Stimulated activated CD4-positive, alpha-beta T cell treated with anti-CD3 and anti-CD28 coated beads, Interleukin-1b, Interleukin-23, amount 100 ng/mL, for 1 hour (primary cell): Measurements from ENCODE around the gene VLDLR.

Experiments used
- DNase-seq, 2 donors: peaks; one replicate each; pipeline ENCODE4 v3.0.0-alpha.2; 2020; ENCODE audit warnings: low read depth in 2 of 2

The VLDLR gene

GRCh38 chr9:2621722-2622460 lies at the start of gene VLDLR:
VLDLR (plus strand) TSS chr9:2621787; CDS start chr9:2622190, 403 bp downstream.
- no peak for DNase-seq

GRCh38 chr9:2574203-2574602 lies 47.4 kb upstream of the VLDLR start:
- no peak for DNase-seq

GRCh38 chr9:2576631-2577030 lies 45.0 kb upstream of the VLDLR start:
- no peak for DNase-seq

- DNase-seq = no peak
Measured at GRCh38 chr9:2583308-2584013, 38.1 kb upstream of the VLDLR start.

GRCh38 chr9:2591967-2592366 lies 29.6 kb upstream of the VLDLR start:
- DNase-seq = no peak

GRCh38 chr9:2593744-2594143 lies 27.8 kb upstream of the VLDLR start:
- no peak for DNase-seq

GRCh38 chr9:2595973-2596372 lies 25.6 kb upstream of the VLDLR start:
- no peak for DNase-seq

GRCh38 chr9:2597483-2597882 lies 24.1 kb upstream of the VLDLR start:
- DNase-seq = no peak

- no peak for DNase-seq
Measured at GRCh38 chr9:2599896-2600295, 21.7 kb upstream of the VLDLR start.

- DNase-seq = no peak
Measured at GRCh38 chr9:2600307-2600706, 21.3 kb upstream of the VLDLR start.

GRCh38 chr9:2601785-2602378 lies 19.7 kb upstream of the VLDLR start:
- no peak for DNase-seq

GRCh38 chr9:2602704-2603116 lies 18.9 kb upstream of the VLDLR start:
- DNase-seq = no peak

- no peak for DNase-seq
Measured at GRCh38 chr9:2603621-2604020, 18.0 kb upstream of the VLDLR start.

GRCh38 chr9:2605246-2605645 lies 16.3 kb upstream of the VLDLR start:
- DNase-seq = no peak

- DNase-seq = no peak
Measured at GRCh38 chr9:2608276-2608675, 13.3 kb upstream of the VLDLR start.

GRCh38 chr9:2610985-2611384 lies 10.6 kb upstream of the VLDLR start:
- no peak for DNase-seq

- DNase-seq = no peak
Measured at GRCh38 chr9:2611961-2612360, 9.6 kb upstream of the VLDLR start.

- no peak for DNase-seq
Measured at GRCh38 chr9:2613730-2614271, 7.8 kb upstream of the VLDLR start.

GRCh38 chr9:2615497-2615896 lies 6.1 kb upstream of the VLDLR start:
- no peak for DNase-seq

- no peak for DNase-seq
Measured at GRCh38 chr9:2616692-2617377, 4.8 kb upstream of the VLDLR start.

- DNase-seq = no peak
Measured at GRCh38 chr9:2618289-2618688, 3.3 kb upstream of the VLDLR start.
